AG09309 (cell line): ENCODE data around the gene KANTR.

Source experiments
- DNase-seq: peaks from one replicate; pipeline ENCODE4 v3.0.0-alpha.2; 2010; ENCODE audit warnings: low read depth
- H3K4me3 ChIP-seq: 2 replicates; pipeline ENCODE4 v1.5.1; 2011; ENCODE audit warnings: mild to moderate bottlenecking, low read depth, low read length, moderate library complexity; ENCODE audit not compliant: control insufficient read depth
- TF ChIP-seq, protein P1 (sequence below): IDR thresholded peaks from 2 replicates; pipeline ENCODE4 v1.5.1; 2011; ENCODE audit warnings: mild to moderate bottlenecking, low read depth, low read length, inconsistent platforms; ENCODE audit not compliant: insufficient read depth, control insufficient read depth; ENCODE audit errors: missing control alignments

KANTR gene

DNA sequence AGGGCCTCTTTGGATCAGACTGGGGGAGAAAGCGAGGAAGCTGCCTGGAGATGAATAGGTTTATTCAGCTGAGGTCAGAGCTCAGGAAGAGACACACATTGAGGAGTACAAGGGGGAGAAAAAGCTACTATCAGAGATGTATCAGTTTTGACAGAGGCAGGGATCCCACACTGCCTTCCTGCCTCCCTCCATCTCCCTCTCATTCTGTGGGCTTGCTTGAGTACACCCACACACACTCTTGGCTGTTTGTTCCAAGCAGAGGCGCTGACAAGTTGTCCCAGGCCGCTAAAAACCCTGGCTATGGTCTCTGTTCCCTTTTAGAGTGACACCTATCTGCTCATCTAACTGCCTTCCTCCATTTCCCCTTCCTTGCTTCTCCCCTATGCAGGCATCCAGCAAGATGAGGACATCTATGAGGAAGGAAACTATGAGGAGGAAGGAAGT is 6.5 kb upstream of the KANTR start:
- TF ChIP-seq, protein P1, sequence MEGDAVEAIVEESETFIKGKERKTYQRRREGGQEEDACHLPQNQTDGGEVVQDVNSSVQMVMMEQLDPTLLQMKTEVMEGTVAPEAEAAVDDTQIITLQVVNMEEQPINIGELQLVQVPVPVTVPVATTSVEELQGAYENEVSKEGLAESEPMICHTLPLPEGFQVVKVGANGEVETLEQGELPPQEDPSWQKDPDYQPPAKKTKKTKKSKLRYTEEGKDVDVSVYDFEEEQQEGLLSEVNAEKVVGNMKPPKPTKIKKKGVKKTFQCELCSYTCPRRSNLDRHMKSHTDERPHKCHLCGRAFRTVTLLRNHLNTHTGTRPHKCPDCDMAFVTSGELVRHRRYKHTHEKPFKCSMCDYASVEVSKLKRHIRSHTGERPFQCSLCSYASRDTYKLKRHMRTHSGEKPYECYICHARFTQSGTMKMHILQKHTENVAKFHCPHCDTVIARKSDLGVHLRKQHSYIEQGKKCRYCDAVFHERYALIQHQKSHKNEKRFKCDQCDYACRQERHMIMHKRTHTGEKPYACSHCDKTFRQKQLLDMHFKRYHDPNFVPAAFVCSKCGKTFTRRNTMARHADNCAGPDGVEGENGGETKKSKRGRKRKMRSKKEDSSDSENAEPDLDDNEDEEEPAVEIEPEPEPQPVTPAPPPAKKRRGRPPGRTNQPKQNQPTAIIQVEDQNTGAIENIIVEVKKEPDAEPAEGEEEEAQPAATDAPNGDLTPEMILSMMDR: no peak
- H3K4me3 ChIP-seq: no peak overlapping the region
- no peak for DNase-seq

- TF ChIP-seq, protein P1: no peak
- peak overlapping the region; percentile 9 for H3K4me3 ChIP-seq
- DNase-seq: peak; percentile 38
These were observed 5.6 kb upstream of the KANTR start for GRCh38 chrX:53088136-53088974.

DNA sequence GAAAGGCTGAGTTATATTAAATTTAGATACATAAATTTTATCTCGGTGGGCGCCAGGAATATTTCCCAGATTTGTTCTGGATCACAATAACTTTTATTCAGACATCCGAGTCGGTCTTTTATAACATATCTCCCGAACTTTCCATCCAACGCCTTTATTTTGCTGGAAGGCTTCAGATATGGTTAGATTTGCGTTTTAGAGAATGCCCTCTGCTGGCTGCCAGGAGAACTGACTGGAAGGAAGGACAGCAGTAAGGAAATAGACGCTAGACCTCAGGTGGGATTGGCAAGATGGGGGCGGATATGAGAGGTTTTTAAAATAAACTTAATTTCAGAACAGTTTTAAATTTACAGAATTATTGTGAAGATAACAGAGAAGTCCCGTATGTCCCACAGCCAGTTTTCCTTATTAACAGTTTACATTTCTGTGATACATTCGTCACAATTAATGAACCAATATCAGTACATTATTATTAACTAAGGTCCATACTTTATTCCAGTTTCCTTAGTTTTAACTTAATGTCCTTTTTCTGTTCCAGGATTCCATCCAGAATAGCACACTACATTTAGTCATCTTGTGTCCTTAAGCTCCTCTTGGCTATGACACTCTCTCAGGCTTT is 4.6 kb upstream of the KANTR start:
- no peak overlapping the region for H3K4me3 ChIP-seq
- TF ChIP-seq, protein P1: peak; percentile 85
- peak; percentile 42 for DNase-seq

- TF ChIP-seq, protein P1: no peak
- no peak overlapping the region for H3K4me3 ChIP-seq
- DNase-seq: no peak
These were observed 4.0 kb upstream of the KANTR start for GRCh38 chrX:53089925-53090324.

DNA sequence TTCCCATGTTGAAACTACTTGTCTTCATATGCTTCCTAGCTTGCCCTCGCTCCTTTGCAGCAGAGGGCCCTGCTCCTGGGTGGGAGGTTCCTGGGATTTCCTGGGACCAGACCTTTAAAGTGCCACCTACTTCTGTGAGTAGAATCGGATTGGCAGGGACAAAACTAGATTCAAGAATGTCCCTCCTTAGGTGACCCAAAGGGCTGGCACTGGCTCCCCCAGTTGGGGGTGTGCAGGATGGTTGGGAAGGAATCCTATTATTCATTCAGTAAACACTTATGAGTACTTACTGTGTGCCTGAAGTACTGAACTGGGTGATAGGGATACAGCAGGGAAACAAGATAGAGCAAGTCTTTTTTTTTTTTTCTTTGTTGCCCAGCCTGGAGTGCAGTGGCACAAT is 2.6 kb upstream of the KANTR start:
- no peak overlapping the region for H3K4me3 ChIP-seq
- no peak for DNase-seq
- TF ChIP-seq, protein P1: no peak

DNA sequence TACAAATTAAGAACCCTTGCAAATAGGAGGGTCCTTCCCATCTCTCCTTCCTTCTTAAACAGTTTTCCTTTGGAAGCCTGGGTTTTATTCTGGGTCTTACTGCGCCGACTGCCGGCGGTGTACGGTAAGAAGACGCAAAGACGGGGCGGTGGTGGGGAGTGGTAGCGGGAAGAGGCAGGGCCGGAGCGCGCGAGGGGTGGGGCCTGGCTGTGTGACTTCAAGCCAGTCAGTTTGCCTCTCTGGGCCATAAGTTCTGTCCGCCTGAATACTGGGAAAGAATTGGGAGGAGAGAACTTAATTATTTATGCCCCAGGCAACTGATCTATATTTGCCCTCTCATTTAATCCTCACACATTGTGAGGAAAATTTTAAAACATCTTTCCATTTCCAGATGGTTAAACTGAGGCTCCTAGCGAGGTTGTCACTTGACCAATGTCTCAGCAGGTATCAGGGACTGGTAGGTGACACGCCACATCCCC is 726 bp upstream of the KANTR start:
- TF ChIP-seq, protein P1: peak; percentile 67
- peak overlapping the region; percentile 42 for H3K4me3 ChIP-seq
- DNase-seq: no peak
